Measurements from ENCODE around the gene PHF19. TPM values are rescaled to one million over a fixed set of nuclear protein-coding genes. Genes with fewer than 3 reads are reported as not detected.

The PHF19 gene
- total RNA-seq, 2 donors from 2014 or later, result 69.9 to 96.9 TPM

- Mint-ChIP-seq H3K4me3 (peak overlapping the region; percentile 99), H3K36me3 (ENCODE audit: low read depth) (peaks cover 11% of the 10 kb centered on the region), H3K4me1 (peaks cover 57% of the 10 kb centered on the region), H3K27ac (peak overlapping the region; percentile 100), H3K27me3 (no peaks in the 10 kb centered on the region)
- ATAC-seq, result peak; percentile 1
- no peaks in the 10 kb centered on the region for H3K9me3 ChIP-seq (ENCODE audit: control insufficient read depth, low read length, poor library complexity, severe bottlenecking)
- DNase-seq, result no peak
These were observed 34.9 kb downstream of the PHF19 start for GRCh38 chr9:120841930-120842684.

GRCh38 chr9:120839146-120839545 lies 37.8 kb downstream of the PHF19 start:
- Mint-ChIP-seq H3K27me3 (no peaks in the 10 kb centered on the region), H3K36me3 (ENCODE audit: low read depth) (peaks cover 15% of the 10 kb centered on the region), H3K4me3 (no peak overlapping the region), H3K4me1 (peaks cover 44% of the 10 kb centered on the region), H3K27ac (peak overlapping the region; percentile 90)
- DNase-seq (no peak), ATAC-seq (no peak)
- H3K9me3 ChIP-seq (ENCODE audit: control insufficient read depth, low read length, poor library complexity, severe bottlenecking), result no peaks in the 10 kb centered on the region

- no peak overlapping the region for H3K4me3 Mint-ChIP-seq
These were observed 39.1 kb downstream of the PHF19 start for GRCh38 chr9:120837921-120838320.

GRCh38 chr9:120833325-120833724 lies 43.7 kb downstream of the PHF19 start:
- Mint-ChIP-seq H3K4me1 (peaks cover 24% of the 10 kb centered on the region), H3K27ac (no peak overlapping the region), H3K36me3 (ENCODE audit: low read depth) (peaks cover 20% of the 10 kb centered on the region), H3K4me3 (no peak overlapping the region), H3K27me3 (no peaks in the 10 kb centered on the region)
- DNase-seq (no peak), ATAC-seq (no peak)
- H3K9me3 ChIP-seq (ENCODE audit: control insufficient read depth, low read length, poor library complexity, severe bottlenecking), result no peaks in the 10 kb centered on the region

More at GRCh38 chr9:120837921-120838320, 39.1 kb downstream of the PHF19 start:
- DNase-seq, result no peak
- H3K4me1 Mint-ChIP-seq, result peaks cover 40% of the 10 kb centered on the region
- H3K27ac Mint-ChIP-seq, result peak overlapping the region; percentile 41
- ATAC-seq, result no peak
- no peaks in the 10 kb centered on the region for H3K27me3 Mint-ChIP-seq
- no peaks in the 10 kb centered on the region for H3K9me3 ChIP-seq (ENCODE audit: control insufficient read depth, low read length, poor library complexity, severe bottlenecking)
- H3K36me3 Mint-ChIP-seq (ENCODE audit: low read depth), result peaks cover 16% of the 10 kb centered on the region

- Mint-ChIP-seq H3K4me3 (no peak overlapping the region), H3K27ac (peak overlapping the region; percentile 75), H3K4me1 (peaks cover 22% of the 10 kb centered on the region), H3K36me3 (ENCODE audit: low read depth) (peaks cover 20% of the 10 kb centered on the region), H3K27me3 (no peaks in the 10 kb centered on the region)
- ATAC-seq (no peak), DNase-seq (no peak)
- no peaks in the 10 kb centered on the region for H3K9me3 ChIP-seq (ENCODE audit: control insufficient read depth, low read length, poor library complexity, severe bottlenecking)
These were observed 44.2 kb downstream of the PHF19 start for GRCh38 chr9:120832807-120833206.

- no peak for ATAC-seq
- H3K36me3 Mint-ChIP-seq (ENCODE audit: low read depth), result peaks cover 19% of the 10 kb centered on the region
These were observed 46.1 kb downstream of the PHF19 start for GRCh38 chr9:120830865-120831264.

GRCh38 chr9:120830151-120830550 lies 46.8 kb downstream of the PHF19 start:
- H3K4me1 Mint-ChIP-seq, result peaks cover 13% of the 10 kb centered on the region
- peak overlapping the region; percentile 77 for H3K27ac Mint-ChIP-seq

More at GRCh38 chr9:120830865-120831264, 46.1 kb downstream of the PHF19 start:
- no peaks in the 10 kb centered on the region for H3K9me3 ChIP-seq (ENCODE audit: control insufficient read depth, low read length, poor library complexity, severe bottlenecking)
- no peak overlapping the region for H3K4me3 Mint-ChIP-seq
- DNase-seq, result no peak
- no peaks in the 10 kb centered on the region for H3K27me3 Mint-ChIP-seq
- H3K4me1 Mint-ChIP-seq, result peaks cover 14% of the 10 kb centered on the region
- no peak overlapping the region for H3K27ac Mint-ChIP-seq

GRCh38 chr9:120829650-120830049 lies 47.3 kb downstream of the PHF19 start:
- Mint-ChIP-seq H3K4me3 (no peak overlapping the region), H3K36me3 (ENCODE audit: low read depth) (peaks cover 18% of the 10 kb centered on the region), H3K27me3 (no peaks in the 10 kb centered on the region), H3K4me1 (peaks cover 13% of the 10 kb centered on the region), H3K27ac (peak overlapping the region; percentile 77)
- no peak for ATAC-seq
- no peaks in the 10 kb centered on the region for H3K9me3 ChIP-seq (ENCODE audit: control insufficient read depth, low read length, poor library complexity, severe bottlenecking)
- no peak for DNase-seq

More at GRCh38 chr9:120830151-120830550, 46.8 kb downstream of the PHF19 start:
- Mint-ChIP-seq H3K36me3 (ENCODE audit: low read depth) (peaks cover 17% of the 10 kb centered on the region), H3K27me3 (no peaks in the 10 kb centered on the region), H3K4me3 (no peak overlapping the region)
- no peak for DNase-seq
- H3K9me3 ChIP-seq (ENCODE audit: control insufficient read depth, low read length, poor library complexity, severe bottlenecking), result no peaks in the 10 kb centered on the region
- ATAC-seq, result no peak

GRCh38 chr9:120820095-120820494 lies 56.9 kb downstream of the PHF19 start:
- no peak for ATAC-seq
- Mint-ChIP-seq H3K4me1 (peaks cover 2% of the 10 kb centered on the region), H3K27ac (no peak overlapping the region)

GRCh38 chr9:120818595-120818994 lies 58.4 kb downstream of the PHF19 start:
- H3K36me3 Mint-ChIP-seq (ENCODE audit: low read depth), result peaks cover 12% of the 10 kb centered on the region
- DNase-seq (no peak), ATAC-seq (no peak)
- no peak overlapping the region for H3K4me3 Mint-ChIP-seq
- no peaks in the 10 kb centered on the region for H3K9me3 ChIP-seq (ENCODE audit: control insufficient read depth, low read length, poor library complexity, severe bottlenecking)
- H3K27me3 Mint-ChIP-seq, result no peaks in the 10 kb centered on the region
- H3K4me1 Mint-ChIP-seq, result no peaks in the 10 kb centered on the region
- peak overlapping the region; percentile 29 for H3K27ac Mint-ChIP-seq

More at GRCh38 chr9:120820095-120820494, 56.9 kb downstream of the PHF19 start:
- H3K27me3 Mint-ChIP-seq, result no peaks in the 10 kb centered on the region
- H3K4me3 Mint-ChIP-seq, result no peak overlapping the region
- H3K36me3 Mint-ChIP-seq (ENCODE audit: low read depth), result peaks cover 14% of the 10 kb centered on the region
- no peak for DNase-seq
- no peaks in the 10 kb centered on the region for H3K9me3 ChIP-seq (ENCODE audit: control insufficient read depth, low read length, poor library complexity, severe bottlenecking)

- H3K4me1 Mint-ChIP-seq, result no peaks in the 10 kb centered on the region
- no peak for DNase-seq
- peaks cover 4% of the 10 kb centered on the region for H3K36me3 Mint-ChIP-seq (ENCODE audit: low read depth)
- H3K27me3 Mint-ChIP-seq, result no peaks in the 10 kb centered on the region
- no peak for ATAC-seq
- H3K4me3 Mint-ChIP-seq, result no peak overlapping the region
- H3K9me3 ChIP-seq (ENCODE audit: control insufficient read depth, low read length, poor library complexity, severe bottlenecking), result no peaks in the 10 kb centered on the region
- H3K27ac Mint-ChIP-seq, result no peak overlapping the region
These were observed 61.9 kb downstream of the PHF19 start for GRCh38 chr9:120815075-120815474.

GRCh38 chr9:120808931-120809330 lies 68.1 kb downstream of the PHF19 start:
- no peak for DNase-seq
- Mint-ChIP-seq H3K27ac (no peak overlapping the region), H3K4me3 (no peak overlapping the region), H3K36me3 (ENCODE audit: low read depth) (peaks cover 5% of the 10 kb centered on the region), H3K4me1 (no peaks in the 10 kb centered on the region), H3K27me3 (no peaks in the 10 kb centered on the region)
- H3K9me3 ChIP-seq (ENCODE audit: control insufficient read depth, low read length, poor library complexity, severe bottlenecking), result peaks cover 3% of the 10 kb centered on the region
- no peak for ATAC-seq

- H3K9me3 ChIP-seq (ENCODE audit: control insufficient read depth, low read length, poor library complexity, severe bottlenecking), result peaks cover 3% of the 10 kb centered on the region
- H3K27me3 Mint-ChIP-seq, result no peaks in the 10 kb centered on the region
- no peak overlapping the region for H3K4me3 Mint-ChIP-seq
- no peak for DNase-seq
- H3K36me3 Mint-ChIP-seq (ENCODE audit: low read depth), result peaks cover 5% of the 10 kb centered on the region
- H3K4me1 Mint-ChIP-seq, result no peaks in the 10 kb centered on the region
- no peak for ATAC-seq
- no peak overlapping the region for H3K27ac Mint-ChIP-seq
These were observed 69.2 kb downstream of the PHF19 start for GRCh38 chr9:120807607-120808379.
